DLD1 (cell line): ENCODE data around the gene PPP1R16B.

ENCODE experiments used
- in situ Hi-C: cut with HindIII; loops from 2 replicates; pipeline ENCODE4 v1.10.0; 2017; ENCODE audit warnings: low sequenced_read_pairs

PPP1R16B gene

DNA sequence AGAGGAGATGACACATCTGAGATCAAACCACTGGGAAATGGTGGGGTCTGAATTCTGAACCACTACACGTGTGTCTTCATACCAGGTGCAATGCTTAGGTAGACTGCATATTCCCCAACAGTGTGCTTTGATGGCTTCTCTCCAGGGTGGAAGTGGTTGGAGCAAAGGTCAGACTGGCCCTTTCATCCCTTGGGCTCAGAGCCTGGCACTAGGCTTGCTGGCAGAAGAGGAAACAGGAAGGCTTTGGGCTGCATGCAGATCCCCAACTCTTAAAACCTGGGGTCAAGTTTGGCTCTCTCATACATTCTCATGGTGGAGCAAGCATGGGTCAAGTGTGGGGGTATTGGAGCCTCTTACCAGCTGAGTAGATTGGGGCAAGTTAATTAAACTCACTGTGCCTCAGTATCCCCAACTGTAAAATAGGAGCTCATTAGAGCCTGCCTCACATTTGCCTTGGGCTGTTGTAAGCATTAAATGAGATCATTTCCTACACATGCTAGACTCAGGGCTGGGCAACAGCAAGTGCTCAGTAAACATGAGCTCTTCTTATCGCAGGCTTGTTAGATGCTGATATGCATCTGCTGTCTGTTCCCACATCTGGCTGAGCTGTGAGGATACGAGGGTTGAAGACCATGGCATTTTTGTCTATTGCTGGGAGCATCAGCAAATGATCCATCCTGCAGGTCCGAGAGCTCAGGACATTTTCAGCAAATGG lies 69.1 kb downstream of the PPP1R16B start:
- in situ Hi-C loops: no loop called here

DNA sequence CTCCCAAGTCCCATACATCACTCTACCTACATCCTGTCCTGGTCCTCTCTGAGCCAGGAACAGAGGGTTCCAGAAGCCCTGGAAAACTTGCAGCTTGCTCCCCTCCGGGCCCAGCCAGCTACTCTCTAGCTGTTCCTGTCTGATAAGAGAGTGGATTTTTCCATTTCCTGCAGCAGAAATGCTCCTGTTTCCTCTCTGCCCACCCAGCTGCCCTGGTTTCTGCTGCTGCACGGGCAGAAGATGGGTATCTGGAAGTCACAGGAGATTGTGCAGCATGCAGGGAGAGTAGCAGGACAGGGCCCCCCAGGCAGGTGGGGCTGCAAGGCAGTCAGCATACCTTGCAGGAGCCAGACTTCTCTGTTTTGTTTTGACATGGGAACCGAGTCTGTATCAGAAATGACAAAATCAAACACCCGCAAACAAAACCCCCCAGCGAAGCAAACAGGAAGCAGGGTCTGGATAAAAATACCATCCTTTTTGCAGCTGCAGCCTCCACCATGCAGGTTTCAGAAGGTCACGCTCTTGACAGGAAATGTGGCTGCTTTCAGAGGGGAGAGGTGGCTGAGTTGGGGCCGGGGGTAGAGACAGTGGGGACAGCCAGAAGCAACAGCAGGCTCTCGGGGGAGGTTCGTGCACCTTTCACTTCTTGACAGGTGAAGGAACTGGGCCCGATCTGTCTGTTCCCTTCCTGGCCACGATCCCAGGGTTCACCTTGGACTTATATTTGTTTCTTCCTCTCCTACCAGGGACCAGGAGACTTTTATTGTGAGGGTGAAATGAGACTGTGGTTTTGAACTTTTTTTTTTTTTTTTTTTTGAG lies 69.9 kb downstream of the PPP1R16B start:
- in situ Hi-C loops: no loop called here

DNA sequence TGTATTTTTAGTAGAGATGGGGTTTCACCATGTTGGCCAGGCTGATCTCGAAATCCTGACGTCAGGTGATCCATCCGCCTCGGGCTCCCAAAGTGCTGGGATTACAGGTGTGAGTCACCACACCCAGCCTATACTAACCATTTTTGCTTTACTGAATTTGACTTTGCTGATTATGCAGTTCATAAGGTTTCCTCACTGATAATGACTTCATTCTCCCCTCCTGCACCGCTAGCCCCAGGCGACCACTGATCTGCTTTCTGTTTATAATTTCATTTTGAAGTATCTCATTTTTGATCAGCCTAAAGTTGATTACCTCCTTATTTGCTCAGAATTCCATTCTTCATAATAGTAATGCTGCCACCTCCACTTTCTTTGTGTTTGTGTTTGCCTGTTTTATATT lies 72.0 kb downstream of the PPP1R16B start:
- in situ Hi-C loops: no loop called here

DNA sequence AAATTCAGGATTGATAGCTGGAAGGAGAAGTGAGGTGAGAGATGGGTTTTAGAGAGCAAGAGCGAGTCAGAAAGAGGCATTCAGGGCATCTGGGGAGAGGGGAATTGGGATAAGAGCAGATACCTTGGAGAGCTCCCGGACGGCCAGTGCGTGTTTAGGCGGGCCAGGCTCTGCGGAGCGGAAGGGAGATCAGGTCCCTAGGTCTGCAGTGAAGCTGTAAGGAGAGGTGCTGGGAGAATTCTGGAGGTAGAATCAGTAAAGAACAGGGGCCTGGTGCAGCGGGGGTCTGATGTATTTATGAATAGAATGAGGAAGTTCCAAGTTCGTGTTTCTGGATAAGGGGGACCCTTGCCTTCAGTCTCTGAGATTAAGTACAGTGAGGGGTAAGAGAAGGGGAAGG lies 73.4 kb downstream of the PPP1R16B start:
- in situ Hi-C loops: no loop called here

DNA sequence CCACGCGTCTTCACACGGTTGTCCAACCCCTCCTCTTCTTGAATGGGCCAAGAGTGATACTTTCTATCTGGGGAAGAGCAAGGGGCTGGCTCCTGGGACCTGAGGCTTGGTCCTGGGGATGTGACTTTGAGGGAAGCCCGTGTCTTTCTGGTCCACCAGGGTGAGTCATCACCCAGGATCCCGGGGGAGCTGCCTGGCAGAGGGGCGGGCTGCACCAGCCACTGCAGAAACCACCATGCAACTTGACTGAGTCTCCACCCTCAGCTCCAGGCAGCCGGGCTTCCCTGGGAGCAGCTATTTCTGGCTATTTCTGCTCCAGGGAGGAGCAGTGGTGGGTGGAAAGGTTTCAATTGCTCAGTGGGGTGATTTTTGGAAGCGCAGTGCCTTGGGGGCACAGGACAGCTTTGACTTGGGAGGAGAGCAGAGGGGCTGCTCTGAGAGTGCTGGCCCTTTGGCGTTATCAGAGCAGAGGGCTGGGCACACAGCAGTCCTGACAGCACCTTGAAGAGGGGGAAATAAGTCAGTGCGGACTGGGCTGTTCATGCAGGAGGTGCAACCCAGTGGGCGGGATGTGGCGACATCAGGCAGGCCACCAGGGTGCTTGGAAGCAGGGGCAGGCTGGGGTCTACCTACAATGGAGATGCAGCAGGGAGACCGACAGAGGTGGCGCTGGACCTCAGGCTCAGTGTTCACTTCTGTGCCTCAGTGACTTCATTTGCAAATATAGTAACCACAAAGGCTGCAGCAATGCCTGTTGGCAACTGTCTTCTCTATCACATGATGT lies 75.6 kb downstream of the PPP1R16B start:
- in situ Hi-C loops: no loop called here

DNA sequence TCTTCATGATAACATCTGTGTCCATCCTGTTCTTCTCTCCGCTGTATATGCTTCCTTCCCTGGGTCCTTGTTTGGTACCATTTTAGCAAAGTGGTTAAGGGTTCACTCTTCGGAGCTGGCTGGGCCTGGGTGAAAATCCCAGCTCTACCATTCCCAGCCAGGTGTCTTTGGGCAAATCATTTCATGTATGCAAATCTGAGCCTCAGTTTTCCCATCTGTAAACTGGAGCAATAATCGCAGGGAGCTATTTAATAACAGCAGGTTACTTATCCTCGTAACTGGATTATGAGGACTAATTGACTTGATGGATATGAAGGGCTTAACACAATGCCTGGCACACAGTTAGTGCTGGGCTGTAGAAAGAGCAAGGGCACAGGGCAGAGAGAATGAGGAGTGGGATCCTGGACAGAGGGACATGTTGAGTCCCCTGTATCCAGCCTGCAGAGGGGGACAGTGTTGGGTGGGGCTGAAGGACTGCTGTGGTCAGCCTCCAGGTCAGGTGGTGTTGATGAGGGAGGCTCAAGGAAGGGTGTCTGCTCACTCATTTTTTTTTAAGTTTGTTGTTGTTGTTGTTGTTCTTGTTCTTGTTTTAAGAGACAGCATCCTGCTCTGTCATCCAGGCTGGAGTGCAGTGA lies 76.4 kb downstream of the PPP1R16B start:
- in situ Hi-C loops: no loop called here

DNA sequence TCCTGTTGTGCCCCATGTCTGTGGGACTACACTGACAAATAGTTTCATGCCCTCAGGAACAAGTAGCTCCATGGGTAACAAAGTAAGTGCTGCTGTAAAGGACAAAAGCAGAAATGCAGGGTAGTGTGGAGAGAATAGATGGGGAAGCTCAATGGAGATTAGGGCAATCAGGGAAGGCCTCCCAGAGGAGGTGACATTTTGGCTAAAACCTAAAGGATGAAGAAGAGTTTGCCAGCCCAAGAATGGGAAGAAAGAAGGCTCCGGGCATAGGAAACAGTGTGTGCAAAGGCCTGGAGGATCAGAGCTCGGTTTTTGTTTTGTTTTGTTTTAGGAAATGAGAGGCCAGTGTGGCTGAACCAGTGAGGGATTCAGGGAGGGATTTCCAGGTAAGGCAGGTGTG lies 77.1 kb downstream of the PPP1R16B start:
- in situ Hi-C loops: no loop called here

DNA sequence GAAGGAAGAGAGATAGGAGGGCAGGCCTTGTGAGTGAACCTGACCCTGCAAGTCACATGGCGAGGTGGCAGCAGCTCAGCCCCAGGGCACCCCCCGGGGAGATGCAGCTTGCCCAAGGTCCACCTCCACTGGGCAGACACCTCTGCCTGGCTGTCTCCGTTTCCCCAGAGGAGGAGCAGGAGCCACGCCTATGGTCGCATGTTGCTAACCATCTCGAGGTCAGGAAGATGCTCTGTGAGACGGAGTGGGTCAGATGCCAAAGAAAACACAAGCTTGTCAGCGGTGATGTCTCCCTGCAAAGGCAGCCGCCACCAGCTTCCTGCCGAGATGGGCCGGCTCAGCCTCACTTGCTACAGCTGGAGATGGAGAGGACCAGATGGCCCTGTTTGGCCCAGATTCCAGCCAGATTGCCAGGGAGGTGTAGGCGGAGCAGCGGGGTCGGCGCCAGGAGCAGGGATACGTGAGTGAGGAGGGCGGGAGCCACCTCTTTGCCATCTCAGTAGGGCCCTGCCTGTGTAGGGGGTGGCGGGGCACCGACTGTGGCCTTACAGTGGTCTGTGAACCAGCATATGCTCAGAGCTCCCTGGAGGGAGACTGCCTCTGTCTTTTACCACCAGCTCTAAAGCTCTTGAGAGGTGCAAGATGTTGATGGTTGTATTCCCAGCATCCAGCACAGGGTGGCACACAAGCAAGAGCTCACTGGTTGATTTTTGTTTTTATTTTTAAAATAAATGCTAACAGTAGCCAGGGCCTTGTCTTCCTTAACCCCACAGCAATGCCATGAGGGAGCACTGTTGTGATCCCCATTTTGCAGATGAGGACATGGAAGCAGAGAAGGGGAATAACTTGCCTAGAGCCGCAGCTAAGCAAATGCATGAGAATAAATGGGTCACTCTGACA lies 77.8 kb downstream of the PPP1R16B start:
- in situ Hi-C loops: no loop called here

DNA sequence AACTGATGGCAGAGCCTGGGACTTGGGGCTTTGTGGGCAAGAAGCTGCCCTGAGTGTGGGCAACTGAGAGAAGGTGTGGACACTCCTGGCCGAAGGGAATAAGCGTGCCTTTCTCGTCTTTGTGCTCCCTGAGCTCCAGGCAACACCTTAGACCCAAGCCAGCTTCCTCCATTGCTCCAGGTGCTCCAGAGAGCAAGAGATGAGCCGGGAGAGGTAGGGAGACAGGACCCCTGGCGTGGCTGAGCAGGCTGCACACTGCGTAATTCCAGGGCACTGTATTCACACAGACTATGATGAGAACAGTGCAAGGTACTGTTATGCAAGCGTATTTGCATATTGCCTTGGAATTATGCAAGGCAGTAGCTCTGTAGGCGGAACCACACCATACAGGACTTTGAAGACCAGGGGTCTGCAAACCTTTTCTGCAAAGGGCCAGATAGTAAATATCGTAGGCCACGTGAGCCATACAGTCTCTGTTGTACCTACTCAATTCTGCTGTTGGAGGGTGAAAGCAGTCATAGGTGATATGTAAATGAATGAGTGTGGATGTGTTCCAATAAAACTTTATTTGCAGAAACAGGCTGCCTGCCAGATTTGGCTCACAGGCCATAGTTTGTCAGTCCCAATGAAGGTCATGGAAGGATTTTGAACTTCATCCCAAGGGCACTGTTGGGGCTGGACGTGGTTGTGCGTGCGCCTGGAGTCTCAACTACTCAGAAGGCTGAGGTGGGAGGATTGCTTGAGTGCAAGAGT lies 78.7 kb downstream of the PPP1R16B start:
- in situ Hi-C loops: no loop called here

DNA sequence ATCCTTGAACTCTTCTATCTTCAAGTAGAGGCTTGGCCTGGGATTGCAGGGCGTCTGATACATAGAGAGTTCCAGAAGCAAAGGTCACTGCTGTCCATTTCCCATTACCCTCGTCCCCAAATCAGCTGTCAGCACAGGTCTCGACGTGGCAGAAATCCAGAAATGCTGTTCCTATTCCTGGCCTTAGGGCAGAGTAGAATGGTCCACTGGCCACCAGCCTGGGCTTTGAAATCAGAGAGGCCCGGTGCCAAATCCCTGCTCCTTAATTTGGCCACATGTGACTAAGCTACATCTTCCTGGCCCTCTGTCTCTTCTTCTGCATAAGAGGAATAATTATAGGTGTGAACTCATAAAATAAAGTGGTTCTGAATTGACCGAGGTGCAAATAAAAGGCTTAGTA lies 79.9 kb downstream of the PPP1R16B start:
- in situ Hi-C loops: no loop called here

DNA sequence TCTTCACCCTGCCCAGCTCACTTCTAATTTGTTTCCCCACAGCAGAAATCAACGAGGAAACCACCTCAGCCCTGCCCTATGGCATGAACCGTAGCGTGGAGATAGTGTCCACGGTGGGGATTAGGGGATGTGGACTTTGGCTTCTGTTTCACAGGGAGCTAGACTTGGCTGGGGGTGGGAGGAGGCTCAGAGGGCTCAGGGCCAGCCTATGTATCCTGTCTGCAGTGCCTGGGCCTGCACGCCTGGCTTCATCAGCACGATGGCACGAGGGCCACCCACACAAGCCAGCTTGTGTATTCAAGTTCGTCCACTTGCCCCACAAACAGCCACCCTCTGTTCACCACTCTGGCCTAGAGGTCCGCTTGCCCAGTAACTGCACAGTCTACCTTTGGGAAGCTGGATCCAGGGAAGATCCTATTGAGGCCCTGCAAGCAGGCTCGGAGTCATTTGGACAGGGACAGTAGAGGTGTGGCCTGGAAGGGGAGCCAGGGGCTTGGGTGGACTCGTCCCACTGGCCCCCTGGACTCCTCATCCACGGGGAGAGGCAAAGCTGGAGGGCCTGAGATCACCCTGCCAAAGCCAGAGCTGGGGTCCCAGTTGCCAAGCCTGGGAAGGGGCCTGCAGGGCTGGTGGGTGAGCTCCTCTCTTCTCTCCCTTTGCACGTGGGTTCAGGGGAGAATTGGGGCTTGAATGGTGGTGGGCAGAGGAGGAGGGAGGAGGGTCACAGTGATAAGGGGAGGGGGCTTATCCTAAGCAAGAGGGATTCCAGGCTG lies 82.7 kb downstream of the PPP1R16B start:
- in situ Hi-C loops: no loop called here

DNA sequence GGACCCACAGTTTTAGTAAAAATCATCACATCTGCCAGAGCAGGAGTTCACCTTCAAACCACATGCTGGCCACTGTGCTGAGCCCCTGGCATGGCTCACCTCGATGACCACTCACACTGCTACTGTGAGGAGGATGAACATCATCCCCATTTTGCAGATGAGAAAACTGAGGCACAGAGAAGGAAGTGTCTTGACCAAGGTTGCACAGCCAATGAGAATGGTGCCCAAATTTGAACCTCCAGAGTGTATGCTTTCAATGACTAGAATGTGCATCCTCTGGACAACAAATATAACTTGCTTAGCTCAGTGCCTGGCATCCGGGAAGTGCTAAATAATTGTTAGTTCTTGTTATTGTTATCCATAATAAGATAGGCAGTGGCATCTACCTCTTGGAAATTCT lies 83.6 kb downstream of the PPP1R16B start:
- in situ Hi-C loops: no loop called here

DNA sequence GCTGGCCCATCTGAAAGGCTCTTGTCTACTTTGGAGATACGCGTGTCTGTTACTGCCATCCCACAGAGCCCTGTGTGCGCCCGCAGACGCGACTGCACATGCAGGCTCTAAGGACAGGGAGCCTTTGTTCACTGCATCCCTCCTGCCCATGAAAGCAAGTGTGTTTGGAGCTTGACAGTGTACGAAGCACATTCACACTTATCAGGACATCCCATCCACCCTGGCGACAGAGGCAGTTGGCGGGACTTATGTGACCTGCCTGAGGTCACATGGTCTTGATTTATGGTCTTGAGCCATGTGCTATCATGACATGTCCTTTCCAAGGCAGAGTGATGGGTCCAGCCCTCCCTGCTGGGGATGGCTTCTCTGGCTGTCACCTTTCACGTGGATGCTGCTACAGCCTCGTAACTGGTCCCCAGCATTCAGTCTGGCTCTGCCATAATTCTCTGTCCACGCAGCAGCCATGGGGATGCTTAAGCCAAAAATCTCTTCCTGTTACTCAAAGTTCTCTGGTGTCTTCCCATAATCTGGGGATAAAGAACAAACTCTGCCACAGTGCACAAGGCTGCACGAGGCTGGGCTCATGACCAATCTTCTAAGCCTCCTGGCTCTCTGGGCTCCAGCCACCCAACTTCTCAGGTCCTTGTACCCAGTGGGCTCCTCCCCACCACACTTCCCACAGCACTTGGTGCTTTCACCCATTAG lies 84.4 kb downstream of the PPP1R16B start:
- in situ Hi-C loops: no loop called here

DNA sequence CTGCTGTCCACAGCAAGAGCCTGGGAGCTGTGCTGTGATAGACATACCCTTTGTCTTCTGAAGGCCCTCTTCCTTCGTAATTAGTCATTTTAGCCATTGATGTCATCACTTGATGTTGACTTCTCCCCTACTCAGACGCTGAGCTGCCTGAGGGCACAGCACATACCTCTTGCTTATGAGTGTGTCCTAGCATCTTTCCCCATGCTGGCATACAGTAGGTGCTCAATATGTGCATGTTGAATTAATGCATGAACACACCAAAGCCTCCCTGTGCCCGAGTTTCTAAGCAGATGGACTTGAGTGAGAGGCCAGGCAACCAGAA lies 85.0 kb downstream of the PPP1R16B start:
- in situ Hi-C loops: no loop called here

DNA sequence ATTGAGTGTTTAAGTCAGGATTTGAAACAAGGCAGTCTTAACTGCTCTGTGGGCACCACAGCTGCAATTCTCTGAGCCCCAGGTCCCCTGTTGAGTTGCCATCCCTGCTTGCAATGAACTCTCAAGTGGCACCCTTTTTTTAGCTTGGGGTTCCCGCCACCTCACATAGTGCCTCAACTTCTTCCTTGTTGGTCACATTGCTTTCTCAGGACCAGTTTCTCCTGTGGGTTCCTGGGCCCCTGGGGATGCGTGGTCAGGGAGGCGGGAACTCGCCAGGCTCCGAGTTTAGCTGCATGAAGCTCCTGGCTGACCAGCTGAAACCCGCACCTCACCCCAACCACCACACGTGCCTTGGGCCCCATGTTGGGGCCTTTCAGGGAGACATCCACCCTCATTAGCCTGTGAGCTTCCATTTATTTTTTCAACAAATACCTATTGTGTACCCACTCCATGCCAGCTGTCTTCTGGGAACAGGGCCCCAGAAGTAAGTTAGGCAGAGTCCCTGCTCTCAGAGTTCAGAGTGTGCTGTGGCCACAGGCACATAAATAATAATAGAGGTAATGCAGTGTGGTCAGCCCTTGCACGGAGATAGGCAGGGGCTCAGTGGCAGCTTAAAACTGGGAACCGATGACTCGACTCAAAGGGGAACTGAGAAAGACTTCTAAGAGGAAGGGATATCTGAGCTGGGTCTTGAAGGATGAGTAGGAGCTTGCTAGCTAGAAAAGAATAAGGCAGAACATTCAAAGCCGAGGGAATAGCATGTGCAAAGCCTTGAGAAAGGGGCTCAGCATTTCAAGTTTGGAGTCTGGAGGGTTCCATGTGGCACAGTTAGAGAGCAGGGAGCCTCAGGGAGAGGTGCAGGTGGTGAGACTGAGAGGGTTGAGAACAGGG lies 86.8 kb downstream of the PPP1R16B start:
- in situ Hi-C loops: no loop called here

DNA sequence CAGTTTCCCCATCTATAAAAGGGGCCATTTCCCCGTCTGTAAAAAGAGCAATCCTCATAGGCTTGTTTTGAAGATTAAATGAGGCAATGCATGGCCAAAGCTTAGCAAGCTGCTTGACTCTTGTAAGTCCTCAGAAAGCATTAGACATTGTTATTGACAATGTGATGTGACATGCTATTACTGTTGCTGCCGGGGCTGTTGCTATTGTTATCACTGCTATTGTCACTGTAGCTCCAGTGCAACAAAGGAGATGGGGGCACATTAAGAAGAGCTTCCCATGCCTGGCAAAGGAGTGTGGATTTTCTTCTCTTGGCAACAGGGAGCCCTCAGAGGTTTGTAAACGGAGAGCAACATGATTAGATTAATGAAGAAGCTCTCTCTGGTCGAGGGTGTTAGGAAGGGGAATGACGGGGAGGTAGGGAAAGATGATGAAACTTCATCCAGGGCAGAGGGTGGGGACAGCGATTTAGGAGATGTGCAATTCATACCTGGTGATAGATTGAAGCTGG lies 87.6 kb downstream of the PPP1R16B start:
- in situ Hi-C loops: no loop called here

DNA sequence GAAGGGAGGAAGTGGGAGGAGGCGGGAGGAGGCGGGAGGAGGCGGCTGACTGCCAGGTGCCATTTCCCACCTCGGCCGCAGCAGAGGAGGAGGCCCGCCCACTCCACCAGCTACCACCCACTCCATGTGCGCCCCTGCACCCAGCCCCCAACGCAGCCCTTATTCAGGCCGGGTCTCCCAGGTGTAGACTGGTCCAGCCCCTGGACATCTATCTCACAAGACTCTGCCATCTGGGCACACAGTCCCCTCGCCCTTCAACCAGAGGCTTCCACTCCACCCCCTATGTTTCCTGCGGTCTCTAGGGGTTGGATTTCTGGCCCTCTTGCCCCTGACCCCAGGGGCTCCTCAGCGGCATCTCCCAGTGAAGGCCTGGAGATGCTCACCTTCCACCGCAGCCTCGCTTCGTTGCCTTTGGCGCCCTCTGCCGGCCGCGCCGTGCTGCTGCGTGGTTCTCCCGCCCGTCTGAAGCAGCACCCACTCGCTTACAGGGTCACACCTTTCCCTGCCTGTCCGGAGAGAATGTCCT lies 88.1 kb downstream of the PPP1R16B start:
- in situ Hi-C loops: no loop called here
